Osteoblast (primary cell): ENCODE measurements around the gene CCDC91. TPM values are rescaled to one million over a fixed set of nuclear protein-coding genes. Genes with fewer than 3 reads are reported as not detected.

Source experiments
- DNase-seq: peaks from one replicate; pipeline ENCODE4 v3.0.0; 2011; ENCODE audit warnings: low spot score, mixed read lengths; ENCODE audit not compliant: insufficient read length; ENCODE audit errors: missing footprints
- H2AFZ ChIP-seq: 2 replicates; pipeline ENCODE4 v1.6.0; 2011; ENCODE audit warnings: mild to moderate bottlenecking, low read length
- H3K27ac ChIP-seq: 2 replicates; pipeline ENCODE4 v1.5.1; 2011; ENCODE audit warnings: mild to moderate bottlenecking, low read depth, low read length, moderate library complexity
- H3K27me3 ChIP-seq: 2 replicates; pipeline ENCODE4 v1.6.0; 2012; ENCODE audit warnings: mild to moderate bottlenecking, control low read depth, inconsistent platforms, low read length, moderate library complexity; ENCODE audit not compliant: insufficient read depth
- H3K36me3 ChIP-seq: 2 replicates; pipeline ENCODE4 v1.5.1; 2011; ENCODE audit warnings: mild to moderate bottlenecking, low read length, control low read depth, moderate library complexity; ENCODE audit not compliant: insufficient read depth
- H3K4me1 ChIP-seq: 2 replicates; pipeline ENCODE4 v1.5.1; 2011; ENCODE audit warnings: mild to moderate bottlenecking, low read length, control low read depth, moderate library complexity; ENCODE audit not compliant: insufficient read depth
- H3K4me2 ChIP-seq: 2 replicates; pipeline ENCODE4 v1.6.0; 2011; ENCODE audit warnings: mild to moderate bottlenecking, low read length; ENCODE audit not compliant: insufficient read depth
- H3K4me3 ChIP-seq: fragments of 200-600 bp; sonication (generic); 3 replicates; pipeline ENCODE4 v1.5.1; 2012; ENCODE audit warnings: mild to moderate bottlenecking, low read length, inconsistent platforms; ENCODE audit not compliant: insufficient read depth
- H3K79me2 ChIP-seq: 2 replicates; pipeline ENCODE4 v1.6.0; 2012; ENCODE audit warnings: mild to moderate bottlenecking, low read length, control low read depth, inconsistent platforms; ENCODE audit not compliant: insufficient read depth
- H3K9me3 ChIP-seq: 2 replicates; pipeline ENCODE4 v1.5.1; 2011; ENCODE audit warnings: low read depth, low read length, control low read depth
- H4K20me1 ChIP-seq: 2 replicates; pipeline ENCODE4 v1.6.0; 2012; ENCODE audit warnings: mild to moderate bottlenecking, low read length, control low read depth; ENCODE audit not compliant: insufficient read depth
- total RNA-seq: library from RNA; depleted of rRNA; stranded (reverse); fragments of >200 nt; gene quantifications from 2 replicates; pipeline ENCODE4 v1.2.3, GENCODE V29; 2012
- TF ChIP-seq, protein P1 (sequence below): IDR thresholded peaks from 2 replicates; pipeline ENCODE4 v1.5.1; 2011; ENCODE audit warnings: mild to moderate bottlenecking, low read depth, low read length, moderate library complexity; ENCODE audit errors: extremely low read depth

CCDC91 gene
- total RNA-seq, 1 donor = 36.2 TPM

DNA sequence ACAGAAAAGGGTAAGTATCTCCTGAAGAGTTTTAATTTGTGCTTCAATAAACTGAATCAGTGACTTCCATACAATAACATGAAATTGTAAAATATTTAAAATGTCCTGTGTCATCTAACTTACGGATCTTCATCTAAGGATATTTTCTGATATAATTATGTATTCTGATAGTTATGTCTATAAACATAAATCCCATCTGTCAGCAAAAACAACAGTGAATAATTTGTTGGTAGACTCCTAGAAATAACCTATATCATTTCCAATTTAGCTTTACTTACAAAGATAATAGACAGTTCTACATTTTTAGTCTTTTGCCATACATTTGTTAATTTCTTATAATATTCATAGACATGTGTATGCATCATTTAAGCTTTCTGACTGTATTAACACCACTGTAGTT lies 293.9 kb downstream of the CCDC91 start:
- H2AFZ ChIP-seq = no peak overlapping the region
- no peak overlapping the region for H3K4me2 ChIP-seq
- no peaks in the 10 kb centered on the region for H4K20me1 ChIP-seq
- H3K4me1 ChIP-seq = no peaks in the 10 kb centered on the region
- H3K9me3 ChIP-seq = no peaks in the 10 kb centered on the region
- TF ChIP-seq, protein P1, sequence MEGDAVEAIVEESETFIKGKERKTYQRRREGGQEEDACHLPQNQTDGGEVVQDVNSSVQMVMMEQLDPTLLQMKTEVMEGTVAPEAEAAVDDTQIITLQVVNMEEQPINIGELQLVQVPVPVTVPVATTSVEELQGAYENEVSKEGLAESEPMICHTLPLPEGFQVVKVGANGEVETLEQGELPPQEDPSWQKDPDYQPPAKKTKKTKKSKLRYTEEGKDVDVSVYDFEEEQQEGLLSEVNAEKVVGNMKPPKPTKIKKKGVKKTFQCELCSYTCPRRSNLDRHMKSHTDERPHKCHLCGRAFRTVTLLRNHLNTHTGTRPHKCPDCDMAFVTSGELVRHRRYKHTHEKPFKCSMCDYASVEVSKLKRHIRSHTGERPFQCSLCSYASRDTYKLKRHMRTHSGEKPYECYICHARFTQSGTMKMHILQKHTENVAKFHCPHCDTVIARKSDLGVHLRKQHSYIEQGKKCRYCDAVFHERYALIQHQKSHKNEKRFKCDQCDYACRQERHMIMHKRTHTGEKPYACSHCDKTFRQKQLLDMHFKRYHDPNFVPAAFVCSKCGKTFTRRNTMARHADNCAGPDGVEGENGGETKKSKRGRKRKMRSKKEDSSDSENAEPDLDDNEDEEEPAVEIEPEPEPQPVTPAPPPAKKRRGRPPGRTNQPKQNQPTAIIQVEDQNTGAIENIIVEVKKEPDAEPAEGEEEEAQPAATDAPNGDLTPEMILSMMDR = no peak
- no peaks in the 10 kb centered on the region for H3K27me3 ChIP-seq
- H3K79me2 ChIP-seq = no peaks in the 10 kb centered on the region
- H3K36me3 ChIP-seq = no peaks in the 10 kb centered on the region
- no peak for DNase-seq
- no peak overlapping the region for H3K27ac ChIP-seq
- H3K4me3 ChIP-seq = no peak overlapping the region

DNA sequence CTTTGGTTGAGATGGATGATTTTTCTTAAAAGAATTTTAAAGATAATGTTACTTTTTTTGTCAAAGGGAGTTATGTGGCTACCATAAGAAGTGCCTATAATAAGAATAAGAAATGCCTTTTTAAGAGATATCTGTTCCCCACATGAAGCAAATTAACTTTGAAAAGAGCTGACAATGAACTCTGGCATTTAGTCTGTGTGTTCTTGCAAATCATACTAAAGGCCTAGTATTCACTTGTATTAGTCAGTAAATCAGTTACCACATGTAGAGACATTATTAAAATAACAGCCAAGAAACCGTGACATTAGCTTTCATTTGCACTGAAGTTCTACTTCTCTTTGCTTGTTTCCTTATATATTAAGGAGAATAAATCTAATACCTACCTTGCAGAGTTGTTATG lies 296.3 kb downstream of the CCDC91 start:
- TF ChIP-seq, protein P1 = no peak
- no peaks in the 10 kb centered on the region for H4K20me1 ChIP-seq
- DNase-seq = no peak
- no peak overlapping the region for H3K27ac ChIP-seq
- no peaks in the 10 kb centered on the region for H3K36me3 ChIP-seq
- no peaks in the 10 kb centered on the region for H3K27me3 ChIP-seq
- H3K4me3 ChIP-seq = no peak overlapping the region
- H3K79me2 ChIP-seq = no peaks in the 10 kb centered on the region
- H3K4me1 ChIP-seq = no peaks in the 10 kb centered on the region
- H3K9me3 ChIP-seq = no peaks in the 10 kb centered on the region
- no peak overlapping the region for H3K4me2 ChIP-seq
- H2AFZ ChIP-seq = no peak overlapping the region

DNA sequence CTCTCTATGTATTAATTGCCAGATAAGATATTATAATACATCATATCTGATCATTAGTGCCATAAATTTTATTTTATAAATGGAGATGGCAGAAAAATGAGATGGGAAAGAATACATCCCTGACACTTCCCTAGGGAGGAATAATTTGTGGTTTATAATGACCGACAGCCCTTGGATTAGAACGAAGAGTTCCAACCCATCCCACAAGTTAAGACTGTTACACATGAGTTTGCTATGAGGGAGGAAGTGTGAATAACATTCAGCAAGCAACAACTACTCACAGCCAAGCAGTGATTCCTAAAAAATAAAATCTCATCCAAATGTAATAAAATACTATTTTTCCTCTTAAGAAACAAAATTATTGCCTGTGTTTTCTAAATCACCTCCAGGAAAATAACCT lies 299.0 kb downstream of the CCDC91 start:
- H3K9me3 ChIP-seq = no peaks in the 10 kb centered on the region
- H4K20me1 ChIP-seq = no peaks in the 10 kb centered on the region
- TF ChIP-seq, protein P1 = no peak
- no peaks in the 10 kb centered on the region for H3K4me1 ChIP-seq
- no peak for DNase-seq
- H3K36me3 ChIP-seq = no peaks in the 10 kb centered on the region
- no peak overlapping the region for H3K27ac ChIP-seq
- H3K79me2 ChIP-seq = no peaks in the 10 kb centered on the region
- H3K4me3 ChIP-seq = no peak overlapping the region
- no peak overlapping the region for H2AFZ ChIP-seq
- no peaks in the 10 kb centered on the region for H3K27me3 ChIP-seq
- no peak overlapping the region for H3K4me2 ChIP-seq

DNA sequence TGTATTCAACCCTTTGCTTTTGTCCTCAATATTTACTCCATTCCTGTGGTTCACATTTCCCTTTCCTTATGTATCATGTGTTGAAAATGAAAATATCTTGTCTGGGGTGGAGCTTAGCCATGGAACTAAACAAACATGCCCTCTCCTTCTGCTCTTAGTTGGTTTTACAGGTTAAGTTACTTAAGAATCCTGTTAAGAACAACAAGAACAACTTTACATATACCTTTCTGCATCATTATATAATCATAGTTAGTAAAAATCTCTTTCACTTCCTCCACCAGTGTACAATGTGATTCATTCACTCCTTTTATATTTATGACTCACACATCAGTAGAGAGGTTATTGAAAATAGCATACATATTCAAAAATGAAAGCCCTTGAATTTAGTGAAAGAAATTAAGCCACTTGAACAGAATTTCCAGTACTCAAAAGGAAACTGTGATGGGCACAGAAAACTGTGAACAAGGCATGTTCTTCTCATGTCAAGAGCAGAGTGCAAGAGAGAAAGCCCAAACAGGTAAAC lies 307.7 kb downstream of the CCDC91 start:
- Histone ChIP-seq H3K4me2 (peak overlapping the region; percentile 51), H2AFZ (peak overlapping the region; percentile 28)

More for the DNA sequence above, 307.7 kb downstream of the CCDC91 start:
- H3K27ac ChIP-seq = peak overlapping the region; percentile 33
- no peaks in the 10 kb centered on the region for H3K9me3 ChIP-seq
- no peaks in the 10 kb centered on the region for H4K20me1 ChIP-seq
- no peaks in the 10 kb centered on the region for H3K36me3 ChIP-seq
- peak; percentile 4 for DNase-seq
- TF ChIP-seq, protein P1 = no peak
- peaks cover 10% of the 10 kb centered on the region for H3K4me1 ChIP-seq
- H3K4me3 ChIP-seq = no peak overlapping the region
- no peaks in the 10 kb centered on the region for H3K27me3 ChIP-seq
- no peaks in the 10 kb centered on the region for H3K79me2 ChIP-seq
